Left hindlimb (tissue), 1 donor: Measurements from ENCODE around the gene MRPL57.
A peak's percentile ranks its signal among the peaks of the same experiment; 100 is the strongest.
"Not testable (repeated sequence)": the region's sequence is repeated elsewhere in the genome, so short reads cannot be mapped to it uniquely, and the experiment has no call there.

Experiments
- DNase-seq: peaks from one replicate; pipeline ENCODE4 v3.0.0-alpha.2; 2018

The MRPL57 gene

GRCh38 chr13:21176215-21176981, at the start of gene MRPL57, which contains the start of gene SKA3:
MRPL57 (plus strand) TSS chr13:21176658; CDS start chr13:21176917, 259 bp downstream.
SKA3 (minus strand) TSS chr13:21176552; CDS start chr13:21176477, 75 bp downstream.
- DNase-seq = peak; percentile 95

- no peak for DNase-seq
Observed at GRCh38 chr13:21130116-21130515, 46.3 kb upstream of the MRPL57 start.

GRCh38 chr13:21133077-21133476, 43.4 kb upstream of the MRPL57 start:
- no peak for DNase-seq

- DNase-seq = no peak
Observed at GRCh38 chr13:21134475-21134874, 42.0 kb upstream of the MRPL57 start.

GRCh38 chr13:21135833-21136232, 40.6 kb upstream of the MRPL57 start:
- DNase-seq = not testable (repeated sequence)

GRCh38 chr13:21137696-21138095, 38.8 kb upstream of the MRPL57 start:
- no peak for DNase-seq

GRCh38 chr13:21138561-21138960, 37.9 kb upstream of the MRPL57 start:
- no peak for DNase-seq

- no peak for DNase-seq
Observed at GRCh38 chr13:21139374-21139773, 37.1 kb upstream of the MRPL57 start.

GRCh38 chr13:21142766-21143165, 33.7 kb upstream of the MRPL57 start:
- no peak for DNase-seq

- DNase-seq = no peak
Observed at GRCh38 chr13:21147827-21148226, 28.6 kb upstream of the MRPL57 start.

GRCh38 chr13:21148557-21149258, 27.8 kb upstream of the MRPL57 start:
- no peak for DNase-seq

GRCh38 chr13:21149568-21149967, 26.9 kb upstream of the MRPL57 start:
- DNase-seq = no peak

- DNase-seq = no peak
Observed at GRCh38 chr13:21150013-21150412, 26.4 kb upstream of the MRPL57 start.

- DNase-seq = no peak
Observed at GRCh38 chr13:21152251-21152899, 24.1 kb upstream of the MRPL57 start.

GRCh38 chr13:21164631-21165030, 11.8 kb upstream of the MRPL57 start:
- DNase-seq = no peak

GRCh38 chr13:21165606-21166005, 10.9 kb upstream of the MRPL57 start:
- DNase-seq = not testable (repeated sequence)

GRCh38 chr13:21171420-21171819, 5.0 kb upstream of the MRPL57 start:
- no peak for DNase-seq

- DNase-seq = not testable (repeated sequence)
Observed at GRCh38 chr13:21173767-21174166, 2.7 kb upstream of the MRPL57 start.

- no peak for DNase-seq
Observed at GRCh38 chr13:21175656-21176214, 723 bp upstream of the MRPL57 start.

GRCh38 chr13:21176982-21177284, 475 bp downstream of the MRPL57 start:
- no peak for DNase-seq

- no peak for DNase-seq
Observed at GRCh38 chr13:21181671-21182070, 5.2 kb downstream of the MRPL57 start.

- not testable (repeated sequence) for DNase-seq
Observed at GRCh38 chr13:21186410-21186809, 10.0 kb downstream of the MRPL57 start.

GRCh38 chr13:21194756-21195155, 18.3 kb downstream of the MRPL57 start:
- not testable (repeated sequence) for DNase-seq
